Spleen (tissue), 11 donors: ENCODE results near the gene A2ML1. TPM values are rescaled to one million over a fixed set of nuclear protein-coding genes. Genes with fewer than 3 reads are reported as not detected.

Experiments
- DNase-seq: peaks from one replicate; pipeline ENCODE4 v3.0.0-alpha.2; 2020
- H3K27ac ChIP-seq, 8 donors: fragments of 200-600 bp; sonication (generic) in 7 of 8; 1 replicate in 4 of 8; 2 replicates in 4 of 8; pipeline versions ENCODE4 v1.5.0 to v1.8.0; 2016 to 2021; ENCODE audit warnings: inconsistent platforms in 4 of 8, mild to moderate bottlenecking in 4 of 8, moderate library complexity in 1 of 8
- H3K27me3 ChIP-seq, 7 donors: fragments of 200-600 bp; sonication (generic) in 6 of 7; replicated peaks in 1 of 7; 1 replicate in 4 of 7; 2 replicates in 3 of 7; pipeline versions ENCODE4 v1.5.0 to v1.8.0; 2016 to 2021; ENCODE audit warnings: inconsistent platforms in 3 of 7, mild to moderate bottlenecking in 1 of 7
- H3K36me3 ChIP-seq, 6 donors: fragments of 200-600 bp; sonication (generic) in 5 of 6; 1 replicate in 4 of 6; 2 replicates in 2 of 6; pipeline versions ENCODE4 v1.5.0 to v1.8.0; 2016 to 2021; ENCODE audit warnings: inconsistent platforms in 2 of 6
- H3K4me1 ChIP-seq, 6 donors: fragments of 200-600 bp; sonication (generic) in 5 of 6; 1 replicate in 3 of 6; 2 replicates in 3 of 6; pipeline versions ENCODE4 v1.5.0 to v1.8.0; 2016 to 2021; ENCODE audit warnings: inconsistent platforms in 3 of 6
- H3K4me3 ChIP-seq, 8 donors: fragments of 200-600 bp; sonication (generic) in 7 of 8; 1 replicate in 4 of 8; 2 replicates in 4 of 8; pipeline versions ENCODE4 v1.5.0 to v1.8.0; 2016 to 2021; ENCODE audit warnings: inconsistent platforms in 4 of 8, mild to moderate bottlenecking in 4 of 8, moderate library complexity in 2 of 8
- H3K9me3 ChIP-seq, 8 donors: fragments of 200-600 bp; sonication (generic) in 7 of 8; 1 replicate in 4 of 8; 2 replicates in 4 of 8; pipeline versions ENCODE4 v1.5.0 to v1.8.0; 2016 to 2021; ENCODE audit warnings: inconsistent platforms in 4 of 8
- POLR2A ChIP-seq, 3 donors: fragments of 450-650 bp; IDR thresholded peaks; one replicate each; pipeline ENCODE4 v1.5.1; 2017; ENCODE audit warnings: antibody characterized with exemption in 3 of 3, mild to moderate bottlenecking in 1 of 3
- POLR2AphosphoS5 ChIP-seq, 3 donors: sonication (generic); formaldehyde crosslinking; IDR thresholded peaks; one replicate each; pipeline ENCODE4 v1.5.1; 2017; ENCODE audit warnings: antibody characterized with exemption in 3 of 3
- WGBS, 5 donors: extraction: QIAGEN DNeasy Blood & Tissue Kit in 3 of 5; methylation state at CpG; one replicate each; pipeline versions ENCODE4 v1.1.5 to v1.1.7; 2013 to 2018; 5-methylcytosine and 5-hydroxymethylcytosine counted together
- intact Hi-C: fragments of 100-400 bp; cut with DNase I; formaldehyde crosslinking; loops from one replicate; pipeline ENCODE4 v1.15.0; 2023; ENCODE audit warnings: low total_unique reads
- polyA plus RNA-seq, 3 donors: library from polyadenylated mRNA; stranded (reverse); fragments of 200-250 nt; gene quantifications; one replicate each; pipeline ENCODE4 v1.2.1, GENCODE V29; 2013
- total RNA-seq, 7 donors: library from RNA; depleted of rRNA in 3 of 7; stranded (reverse); fragments of >200 nt in 3 of 7; fragmentation: NEBNext Ultra II Directional in 4 of 7; extraction: Animal tissue kit (Norgen Biotek cat#: 25700) in 4 of 7; gene quantifications; one replicate each; pipeline versions ENCODE4 v1.1.0 to v1.2.1, GENCODE V29; 2016 to 2021
- TF ChIP-seq, protein P1 (sequence below), 11 experiments: fragments of 200-600 bp in 7 of 11; fragments of 450-650 bp in 4 of 11; sonication (generic) in 4 of 11; IDR thresholded peaks in 8 of 11; conservative IDR thresholded peaks in 3 of 11; 1 replicate in 7 of 11; 2 replicates in 4 of 11; pipeline versions ENCODE4 v1.4.0 to v1.8.0; 2016 to 2021; ENCODE audit warnings: antibody characterized with exemption in 11 of 11, inconsistent platforms in 4 of 11, mild to moderate bottlenecking in 1 of 11
- donor health status: healthy with polysubstance abuse.
- donor health status: DM: no; HTN: no; CAD: no; lungs with moderate emphysema.
- donor health status: DM: no; HTN: no; CAD: no.
- donor health status: Bipolar disorder and iron deficiency.
- donor health status: healthy.
- donor health status: DM: no; HTN: no; CAD: no.
- donor health status: DM: yes; HTN: yes; CAD: no.

A2ML1 gene
- total and polyA plus RNA-seq, 10 donors: 0.02 to 0.22 (median 0.02) TPM; not detected in 7

DNA sequence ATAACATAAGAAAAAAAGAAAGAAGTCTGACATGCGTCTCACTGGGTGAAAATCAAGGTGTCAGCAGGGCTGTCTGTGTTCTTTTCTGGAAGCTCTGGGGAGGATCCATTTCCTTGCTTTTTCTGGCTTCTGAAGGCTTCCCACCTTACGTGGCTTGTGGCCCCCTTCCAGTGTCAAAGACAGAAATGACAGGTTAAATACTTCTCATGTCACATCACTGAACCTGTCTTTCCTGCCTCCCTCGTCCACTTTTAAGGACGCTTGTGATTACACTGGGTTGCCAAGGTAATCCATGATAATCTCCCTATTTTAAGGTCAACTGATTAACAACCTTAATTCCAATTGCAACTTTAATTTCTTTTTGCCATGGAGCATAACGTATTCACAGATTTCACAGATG is 87.3 kb downstream of the A2ML1 start:
- Histone ChIP-seq H3K4me3 (no peak overlapping the region), H3K36me3 (no peaks in the 10 kb centered on the region), H3K27me3 (no peaks in the 10 kb centered on the region), H3K27ac (no peak overlapping the region), H3K9me3 (no peaks in the 10 kb centered on the region), H3K4me1 (peaks cover 3 to 26% (median 14%) of the 10 kb centered on the region in 6 donors)
- DNase-seq: no peak
- TF ChIP-seq POLR2A (IDR thresholded peaks at IDR 0.05): no peak
- TF ChIP-seq POLR2AphosphoS5 (IDR thresholded peaks at IDR 0.05): no peak
- TF ChIP-seq, protein P1, sequence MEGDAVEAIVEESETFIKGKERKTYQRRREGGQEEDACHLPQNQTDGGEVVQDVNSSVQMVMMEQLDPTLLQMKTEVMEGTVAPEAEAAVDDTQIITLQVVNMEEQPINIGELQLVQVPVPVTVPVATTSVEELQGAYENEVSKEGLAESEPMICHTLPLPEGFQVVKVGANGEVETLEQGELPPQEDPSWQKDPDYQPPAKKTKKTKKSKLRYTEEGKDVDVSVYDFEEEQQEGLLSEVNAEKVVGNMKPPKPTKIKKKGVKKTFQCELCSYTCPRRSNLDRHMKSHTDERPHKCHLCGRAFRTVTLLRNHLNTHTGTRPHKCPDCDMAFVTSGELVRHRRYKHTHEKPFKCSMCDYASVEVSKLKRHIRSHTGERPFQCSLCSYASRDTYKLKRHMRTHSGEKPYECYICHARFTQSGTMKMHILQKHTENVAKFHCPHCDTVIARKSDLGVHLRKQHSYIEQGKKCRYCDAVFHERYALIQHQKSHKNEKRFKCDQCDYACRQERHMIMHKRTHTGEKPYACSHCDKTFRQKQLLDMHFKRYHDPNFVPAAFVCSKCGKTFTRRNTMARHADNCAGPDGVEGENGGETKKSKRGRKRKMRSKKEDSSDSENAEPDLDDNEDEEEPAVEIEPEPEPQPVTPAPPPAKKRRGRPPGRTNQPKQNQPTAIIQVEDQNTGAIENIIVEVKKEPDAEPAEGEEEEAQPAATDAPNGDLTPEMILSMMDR (IDR thresholded peaks at IDR 0.05 in 8 of 11, conservative IDR thresholded peaks at IDR 0.05 in 3 of 11): no peak
- intact Hi-C loops: no loop called here
- WGBS, 5 donors: 74 to 93% (median 83%) methylated on average over 5 of the region's 5 CpGs

DNA sequence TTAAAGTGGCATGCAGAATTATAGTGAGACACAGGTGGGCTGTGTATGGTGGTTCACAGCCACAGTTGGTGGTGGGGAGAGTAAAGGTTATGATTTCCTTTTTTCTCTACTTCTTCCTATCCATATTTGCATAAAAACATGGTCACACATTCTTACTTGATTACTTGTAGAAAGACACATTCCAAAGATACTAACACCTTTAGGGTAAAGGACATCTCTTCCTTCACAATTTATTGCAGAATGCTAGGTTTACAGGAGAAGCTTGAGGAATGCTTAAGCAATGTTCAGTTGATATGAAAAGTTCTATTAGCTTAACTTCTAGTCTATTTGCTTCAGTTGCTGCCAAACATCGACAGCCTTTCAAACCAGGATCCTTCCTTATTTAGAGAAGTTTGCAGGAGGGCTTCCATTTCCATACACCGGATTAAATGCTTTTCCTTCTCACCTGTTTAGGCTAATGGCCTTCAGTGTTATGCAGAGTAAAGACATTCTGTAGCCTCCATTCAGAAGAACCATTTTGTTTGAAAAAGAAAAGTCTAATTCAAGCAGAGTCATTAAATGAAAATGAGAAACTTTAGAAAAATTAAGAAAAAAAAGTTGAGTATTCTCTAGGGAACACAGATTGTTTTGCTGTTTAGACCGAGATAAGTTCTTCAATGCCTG is 89.3 kb downstream of the A2ML1 start:
- Histone ChIP-seq H3K36me3 (no peaks in the 10 kb centered on the region), H3K9me3 (no peaks in the 10 kb centered on the region), H3K27ac (no peak overlapping the region), H3K4me3 (no peak overlapping the region), H3K27me3 (no peaks in the 10 kb centered on the region), H3K4me1 (peaks cover 7 to 40% (median 25%) of the 10 kb centered on the region in 6 donors)
- DNase-seq: no peak
- intact Hi-C loops: no loop called here
- 76 to 82% (median 77%) methylated on average over 3 of the region's 3 CpGs for WGBS, 5 donors
- TF ChIP-seq, protein P1 (IDR thresholded peaks at IDR 0.05 in 8 of 11, conservative IDR thresholded peaks at IDR 0.05 in 3 of 11): no peak
- TF ChIP-seq POLR2A (IDR thresholded peaks at IDR 0.05): no peak
- no peak for TF ChIP-seq POLR2AphosphoS5 (IDR thresholded peaks at IDR 0.05)

DNA sequence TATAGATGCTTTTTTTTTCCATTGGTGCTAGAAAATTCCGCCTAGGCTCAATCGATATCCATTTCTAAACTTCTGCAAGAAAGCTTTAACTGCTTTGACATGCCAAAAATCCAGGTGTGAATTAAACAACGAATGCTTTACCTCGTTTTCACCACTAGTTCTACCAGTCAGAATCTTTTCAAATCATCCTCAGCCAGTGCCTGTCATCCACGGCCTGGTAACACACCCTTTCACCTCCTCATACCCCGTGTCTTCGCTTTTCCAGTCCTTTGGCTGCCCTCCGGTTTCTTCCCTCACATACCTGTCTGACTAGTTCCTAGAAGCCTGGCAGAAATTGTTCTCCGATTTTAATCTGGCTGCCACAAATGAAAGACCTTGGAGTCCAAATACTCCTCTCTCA is 90.5 kb downstream of the A2ML1 start:
- H3K9me3 ChIP-seq: no peaks in the 10 kb centered on the region
- no peak overlapping the region for H3K4me3 ChIP-seq
- H3K27ac ChIP-seq: peak overlapping the region in 4 of 8 donors; percentile 80 to 87 (median 84)
- TF ChIP-seq, protein P1 (IDR thresholded peaks at IDR 0.05 in 8 of 11, conservative IDR thresholded peaks at IDR 0.05 in 3 of 11): no peak
- TF ChIP-seq POLR2A (IDR thresholded peaks at IDR 0.05): no peak
- 59 to 75% (median 69%) methylated on average over 9 of the region's 9 CpGs for WGBS, 5 donors
- no peak for DNase-seq
- H3K36me3 ChIP-seq: no peaks in the 10 kb centered on the region
- no peaks in the 10 kb centered on the region for H3K27me3 ChIP-seq
- H3K4me1 ChIP-seq: peaks cover 7 to 45% (median 25%) of the 10 kb centered on the region in 6 donors
- intact Hi-C loops: no loop called here

GRCh38 chr12:8913702-8914032 is 91.2 kb downstream of the A2ML1 start:
- 31 to 42% (median 34%) methylated on average over 6 of the region's 6 CpGs for WGBS, 5 donors
- intact Hi-C loops: no loop called here

More at GRCh38 chr12:8913702-8914032, 91.2 kb downstream of the A2ML1 start:
- no peak for DNase-seq
- Histone ChIP-seq H3K4me3 (peak overlapping the region; percentile 53 to 79 (median 72)), H3K27me3 (no peaks in the 10 kb centered on the region), H3K27ac (peak overlapping the region; percentile 65 to 87 (median 82)), H3K36me3 (peaks cover 0 to 5% (median 0%) of the 10 kb centered on the region in 6 donors), H3K4me1 (peaks cover 7 to 45% (median 25%) of the 10 kb centered on the region in 6 donors), H3K9me3 (no peaks in the 10 kb centered on the region)
- TF ChIP-seq, protein P1 (IDR thresholded peaks at IDR 0.05 in 8 of 11, conservative IDR thresholded peaks at IDR 0.05 in 3 of 11): no peak
- TF ChIP-seq POLR2AphosphoS5 (IDR thresholded peaks at IDR 0.05): no peak
- no peak for TF ChIP-seq POLR2A (IDR thresholded peaks at IDR 0.05)
